Endothelial cell of umbilical vein (primary cell): ENCODE measurements around the gene CSMD2. TPM values are rescaled to one million over a fixed set of nuclear protein-coding genes. Genes with fewer than 3 reads are reported as not detected.

Experiments
- BruUV-seq: library from RNA; stranded (reverse); fragments of 400-500 nt; replicated peaks from 2 replicates; lab custom pipeline; 2021; lab: Mats Ljungman, UMichigan
- CTCF ChIA-PET: fragments of 300-600, 350-600 bp; sonication (Branson Sonifier 250); formaldehyde crosslinking; loops from one replicate; lab custom pipeline; 2021; ENCODE audit warnings: antibody characterized with exemption, inconsistent platforms; lab: Charles Lee
- POLR2A ChIA-PET: fragments of 300-600, 350-600 bp; sonication (Branson Sonifier 250); formaldehyde crosslinking; loops from one replicate; lab custom pipeline; 2021; ENCODE audit warnings: antibody characterized with exemption, inconsistent platforms; lab: Charles Lee
- DNase-seq: peaks from one replicate; pipeline ENCODE4 v3.0.0-alpha.2; 2011; ENCODE audit warnings: low read depth, low spot score
- FAIRE-seq: peaks from 2 replicates; lab custom pipeline; 2011; peaks lifted over from hg19 to GRCh38; lab: Jason Lieb, UNC
- H2AFZ ChIP-seq: 2 replicates; pipeline ENCODE4 v1.6.0; 2012; ENCODE audit warnings: low read depth, low read length, control low read depth, inconsistent platforms
- H3K27ac ChIP-seq: 2 replicates; pipeline ENCODE4 v1.5.1; 2011; ENCODE audit warnings: low read depth, mild to moderate bottlenecking, control low read depth, low read length, moderate library complexity; ENCODE audit not compliant: insufficient read depth
- H3K27me3 ChIP-seq, 2 experiments: 2 replicates each; pipeline versions ENCODE4 v1.6.0 to v1.6.1; 2011; ENCODE audit warnings: low read length in 2 of 2, mixed read lengths in 1 of 2; ENCODE audit not compliant: control insufficient read depth in 2 of 2, insufficient read depth in 2 of 2
- H3K36me3 ChIP-seq, 2 experiments: 2 replicates in 1 of 2; 3 replicates in 1 of 2; pipeline ENCODE4 v1.5.1; 2011; ENCODE audit warnings: low read length in 2 of 2, mild to moderate bottlenecking in 1 of 2, moderate library complexity in 1 of 2; ENCODE audit not compliant: control insufficient read depth in 2 of 2, insufficient read depth in 2 of 2; ENCODE audit errors: extremely low read depth in 1 of 2
- H3K4me1 ChIP-seq: 3 replicates; pipeline ENCODE4 v1.5.1; 2011; ENCODE audit warnings: mild to moderate bottlenecking, low read length; ENCODE audit not compliant: control insufficient read depth, insufficient read depth; ENCODE audit errors: extremely low read depth
- H3K4me2 ChIP-seq: 2 replicates; pipeline ENCODE4 v1.6.1; 2011; ENCODE audit warnings: low read length, control low read depth, mixed read lengths; ENCODE audit not compliant: insufficient read depth
- H3K4me3 ChIP-seq, 3 experiments: fragments of 200-600 bp in 1 of 3; sonication (generic), shearing (Covaris generic) in 1 of 3; replicated peaks in 1 of 3; 2 replicates each; pipeline ENCODE4 v1.5.1; 2011 to 2016; ENCODE audit warnings: control low read depth in 3 of 3, low read length in 3 of 3, mild to moderate bottlenecking in 2 of 3, inconsistent platforms in 1 of 3, low read depth in 1 of 3, moderate library complexity in 1 of 3; ENCODE audit not compliant: insufficient read depth in 1 of 3
- H3K79me2 ChIP-seq: 2 replicates; pipeline ENCODE4 v1.6.0; 2012; ENCODE audit warnings: low read length, inconsistent platforms; ENCODE audit not compliant: control insufficient read depth, insufficient read depth
- H3K9ac ChIP-seq: replicated peaks from 2 replicates; pipeline ENCODE3; 2011; ENCODE audit warnings: low read length, control low read depth; ENCODE audit not compliant: insufficient read depth; ENCODE audit errors: extremely low read depth
- H3K9me1 ChIP-seq: replicated peaks from 3 replicates; pipeline ENCODE4 v1.6.0; 2011; ENCODE audit warnings: mild to moderate bottlenecking, low read length; ENCODE audit not compliant: control insufficient read depth, insufficient read depth; ENCODE audit errors: extremely low read depth
- H3K9me3 ChIP-seq: replicated peaks from 2 replicates; pipeline ENCODE4 v1.5.1; 2012; ENCODE audit warnings: low read length, inconsistent platforms; ENCODE audit not compliant: control insufficient read depth, insufficient read depth
- H4K20me1 ChIP-seq: replicated peaks from 2 replicates; pipeline ENCODE3; 2011; ENCODE audit warnings: mild to moderate bottlenecking, low read length; ENCODE audit not compliant: control insufficient read depth, insufficient read depth; ENCODE audit errors: extremely low read depth
- EZH2 ChIP-seq: IDR thresholded peaks from 2 replicates; pipeline ENCODE4 v1.6.1; 2012; ENCODE audit warnings: borderline replicate concordance, low read depth, mild to moderate bottlenecking, moderate library complexity, low read length, inconsistent platforms; ENCODE audit not compliant: severe bottlenecking
- FOS ChIP-seq: IDR thresholded peaks from 2 replicates; pipeline ENCODE4 v1.6.1; 2011; ENCODE audit warnings: mild to moderate bottlenecking, low read length, moderate library complexity, borderline replicate concordance; ENCODE audit not compliant: insufficient read depth
- GATA2 ChIP-seq: IDR thresholded peaks from 2 replicates; pipeline ENCODE4 v1.7.0; 2011; ENCODE audit warnings: low read depth, mild to moderate bottlenecking, moderate library complexity, mixed read lengths, low read length; ENCODE audit not compliant: insufficient read length, insufficient read depth
- JUN ChIP-seq: IDR thresholded peaks from 2 replicates; pipeline ENCODE4 v1.6.1; 2011; ENCODE audit warnings: borderline replicate concordance, low read depth; ENCODE audit not compliant: insufficient read length, insufficient read depth
- MYC ChIP-seq: IDR thresholded peaks from one replicate; pipeline ENCODE4 v1.6.1; 2011; ENCODE audit warnings: mild to moderate bottlenecking, low read depth, low read length
- POLR2A ChIP-seq: IDR thresholded peaks from 2 replicates; pipeline ENCODE4 v1.6.1; 2012; ENCODE audit warnings: low read depth, mild to moderate bottlenecking, control low read depth, low read length
- POLR2AphosphoS5 ChIP-seq: IDR thresholded peaks from 2 replicates; pipeline ENCODE4 v1.6.1; 2012; ENCODE audit warnings: low read depth, mild to moderate bottlenecking, control low read depth, low read length, moderate library complexity; ENCODE audit not compliant: insufficient read depth
- dilution Hi-C: fragments of 300-500 bp; cut with MboI; formaldehyde crosslinking; loops from one replicate; pipeline ENCODE4 v1.15.0; 2019; ENCODE audit warnings: low sequenced_read_pairs; ENCODE audit not compliant: extremely low pct_ligation_motif_present
- intact Hi-C: fragments of 100-400 bp; cut with micrococcal nuclease; formaldehyde crosslinking; loops from one replicate; pipeline ENCODE4 v1.10.0; 2022
- polyA plus RNA-seq, 4 experiments: library from polyadenylated mRNA; depleted of rRNA in 3 of 4; stranded (reverse) in 3 of 4; unstranded in 1 of 4; fragments of >200 nt; gene quantifications; 2 replicates each; pipeline versions ENCODE4 v1.2.1 to v1.2.3, GENCODE V29; 2011 to 2012; ENCODE audit warnings: missing spikeins in 1 of 4
- total RNA-seq: library from RNA; stranded (reverse); gene quantifications from 2 replicates; pipeline ENCODE4 v1.2.3, GENCODE V29; 2021
- TF ChIP-seq, protein P1 (sequence below), 2 donors: IDR thresholded peaks; 1 replicate in 1 of 2; 2 replicates in 1 of 2; pipeline ENCODE4 v1.5.1; 2011; ENCODE audit warnings: low read length in 2 of 2, mild to moderate bottlenecking in 2 of 2, moderate library complexity in 2 of 2, control low read depth in 1 of 2, inconsistent platforms in 1 of 2, low read depth in 1 of 2; ENCODE audit not compliant: insufficient read depth in 1 of 2; ENCODE audit errors: extremely low read depth in 1 of 2
- TF ChIP-seq, protein P2 (sequence below): IDR thresholded peaks from 2 replicates; pipeline ENCODE4 v1.6.1; 2011; ENCODE audit not compliant: insufficient read depth, insufficient read length

CSMD2 gene
- total and polyA plus RNA-seq, 2 donors (not counting 3 experiments of a cell fraction or from before 2014, with no cell fraction given): under 0.01 TPM; not detected in 1

DNA sequence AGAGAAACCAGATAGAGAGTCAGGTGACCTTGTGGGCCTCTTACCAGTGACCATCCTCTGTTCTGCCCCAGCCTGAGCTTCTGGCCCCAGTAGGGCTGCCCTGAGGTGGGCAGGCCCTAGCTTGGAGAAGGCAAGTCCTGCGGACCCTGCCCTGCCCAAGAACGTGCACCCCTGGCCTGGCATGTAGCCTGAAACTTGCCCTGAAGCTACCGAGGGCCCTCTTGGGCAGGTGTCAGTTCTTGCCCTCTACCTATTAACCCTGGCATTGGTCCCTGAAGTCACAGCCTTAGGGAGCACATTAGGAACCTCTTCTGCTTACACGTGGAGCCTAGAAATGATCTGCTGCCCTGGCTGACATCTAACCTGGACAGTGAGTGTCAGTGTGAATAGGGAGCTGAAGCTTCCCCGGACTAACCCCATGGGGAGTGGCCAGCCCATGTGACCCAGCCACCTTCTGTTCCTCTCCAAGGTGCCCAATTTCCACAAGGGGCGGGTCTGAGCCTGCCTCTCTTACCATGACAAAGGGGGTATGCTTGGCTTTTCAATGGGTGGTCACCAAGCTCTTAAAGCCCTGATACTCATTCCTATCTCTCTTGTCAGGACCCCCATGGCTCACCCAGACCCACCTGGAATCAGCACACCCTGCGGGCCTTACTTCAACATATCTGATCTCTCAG, 529.6 kb downstream of the CSMD2 start:
- ChIA-PET POLR2A (no interaction called here), CTCF (interaction anchor here (1.2 to 8.9 kb wide), 2 partner anchors 23 to 1106 kb away, joined by 3 to 338 read pairs; no protein-coding TSS in a partner anchor)
- H3K4me1 ChIP-seq: no peaks in the 10 kb centered on the region
- intact Hi-C loops: no loop called here
- H3K4me2 ChIP-seq: no peak overlapping the region
- no peaks in the 10 kb centered on the region for H3K27me3 ChIP-seq
- dilution Hi-C loops: no loop called here
- H3K9me1 ChIP-seq: no peaks in the 10 kb centered on the region
- no peaks in the 10 kb centered on the region for H4K20me1 ChIP-seq
- no peaks in the 10 kb centered on the region for H3K36me3 ChIP-seq
- no peak for FAIRE-seq
- H3K4me3 ChIP-seq: no peak overlapping the region
- DNase-seq: no peak
- TF ChIP-seq POLR2AphosphoS5 (no peak), EZH2 (no peak), POLR2A (no peak), FOS (no peak), GATA2 (no peak), JUN (no peak), MYC (no peak)
- TF ChIP-seq, protein P1, sequence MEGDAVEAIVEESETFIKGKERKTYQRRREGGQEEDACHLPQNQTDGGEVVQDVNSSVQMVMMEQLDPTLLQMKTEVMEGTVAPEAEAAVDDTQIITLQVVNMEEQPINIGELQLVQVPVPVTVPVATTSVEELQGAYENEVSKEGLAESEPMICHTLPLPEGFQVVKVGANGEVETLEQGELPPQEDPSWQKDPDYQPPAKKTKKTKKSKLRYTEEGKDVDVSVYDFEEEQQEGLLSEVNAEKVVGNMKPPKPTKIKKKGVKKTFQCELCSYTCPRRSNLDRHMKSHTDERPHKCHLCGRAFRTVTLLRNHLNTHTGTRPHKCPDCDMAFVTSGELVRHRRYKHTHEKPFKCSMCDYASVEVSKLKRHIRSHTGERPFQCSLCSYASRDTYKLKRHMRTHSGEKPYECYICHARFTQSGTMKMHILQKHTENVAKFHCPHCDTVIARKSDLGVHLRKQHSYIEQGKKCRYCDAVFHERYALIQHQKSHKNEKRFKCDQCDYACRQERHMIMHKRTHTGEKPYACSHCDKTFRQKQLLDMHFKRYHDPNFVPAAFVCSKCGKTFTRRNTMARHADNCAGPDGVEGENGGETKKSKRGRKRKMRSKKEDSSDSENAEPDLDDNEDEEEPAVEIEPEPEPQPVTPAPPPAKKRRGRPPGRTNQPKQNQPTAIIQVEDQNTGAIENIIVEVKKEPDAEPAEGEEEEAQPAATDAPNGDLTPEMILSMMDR (IDR thresholded peaks at IDR 0.05; ENCODE audit: extremely low read depth in 1 of 2, insufficient read depth in 1 of 2, low read depth in 1 of 2, low read length in 2 of 2): no peak
- TF ChIP-seq, protein P2, sequence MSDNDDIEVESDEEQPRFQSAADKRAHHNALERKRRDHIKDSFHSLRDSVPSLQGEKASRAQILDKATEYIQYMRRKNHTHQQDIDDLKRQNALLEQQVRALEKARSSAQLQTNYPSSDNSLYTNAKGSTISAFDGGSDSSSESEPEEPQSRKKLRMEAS: no peak
- no peak overlapping the region for H3K27ac ChIP-seq
- H3K9me3 ChIP-seq: no peaks in the 10 kb centered on the region
- H3K79me2 ChIP-seq: no peaks in the 10 kb centered on the region
- no TSS peak for BruUV-seq
- H3K9ac ChIP-seq: no peak overlapping the region
- no peak overlapping the region for H2AFZ ChIP-seq
